ENCODE results near the gene PFN3. TPM values are rescaled to one million over a fixed set of nuclear protein-coding genes. Genes with fewer than 3 reads are reported as not detected.
A peak's percentile ranks its signal among the peaks of the same experiment; 100 is the strongest.
"Not testable (repeated sequence)": the region's sequence is repeated elsewhere in the genome, so short reads cannot be mapped to it uniquely, and the experiment has no call there.

The PFN3 gene
- total RNA-seq, 2 donors from 2014 or later: not detected

DNA sequence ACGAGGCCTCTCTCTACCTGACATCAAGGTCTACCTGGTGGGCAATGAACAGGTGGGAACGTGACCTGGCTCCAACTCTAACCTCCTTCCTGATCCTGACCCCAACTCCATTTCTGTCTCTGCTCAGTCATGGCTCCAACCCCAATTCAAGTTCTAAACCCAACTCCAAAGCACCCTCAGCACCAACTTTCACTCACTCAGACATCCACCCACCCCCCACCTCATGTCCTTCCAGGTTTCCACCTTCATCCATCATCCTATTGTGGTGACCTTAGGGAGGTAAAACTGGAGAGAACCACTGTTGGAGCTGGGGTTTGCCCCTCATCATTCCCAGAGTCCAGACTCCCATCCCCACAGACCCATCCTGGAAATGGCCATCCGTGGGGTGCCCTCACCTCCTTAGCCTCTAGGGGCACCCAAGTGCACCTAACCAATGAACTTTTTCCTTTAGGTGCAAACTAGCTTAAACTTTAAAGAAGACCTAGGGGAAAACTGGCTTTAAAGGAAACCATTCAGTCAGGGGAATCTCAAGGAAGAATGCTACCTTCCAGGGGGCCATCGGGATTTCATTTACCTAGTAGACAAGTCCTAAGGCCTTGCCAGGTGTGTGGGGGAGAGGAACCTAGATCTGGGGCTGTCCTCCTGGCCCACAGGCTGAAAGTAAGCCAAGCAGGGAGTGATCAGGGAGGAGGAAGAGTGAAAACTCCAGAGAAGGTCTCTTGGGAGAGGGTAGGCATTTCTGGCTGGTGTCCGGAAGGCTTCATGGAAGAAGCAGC, 31.4 kb downstream of the PFN3 start:
- intact Hi-C loops (cut with DNase I): no loop called here
- no peak for DNase-seq (ENCODE audit: low spot score)

DNA sequence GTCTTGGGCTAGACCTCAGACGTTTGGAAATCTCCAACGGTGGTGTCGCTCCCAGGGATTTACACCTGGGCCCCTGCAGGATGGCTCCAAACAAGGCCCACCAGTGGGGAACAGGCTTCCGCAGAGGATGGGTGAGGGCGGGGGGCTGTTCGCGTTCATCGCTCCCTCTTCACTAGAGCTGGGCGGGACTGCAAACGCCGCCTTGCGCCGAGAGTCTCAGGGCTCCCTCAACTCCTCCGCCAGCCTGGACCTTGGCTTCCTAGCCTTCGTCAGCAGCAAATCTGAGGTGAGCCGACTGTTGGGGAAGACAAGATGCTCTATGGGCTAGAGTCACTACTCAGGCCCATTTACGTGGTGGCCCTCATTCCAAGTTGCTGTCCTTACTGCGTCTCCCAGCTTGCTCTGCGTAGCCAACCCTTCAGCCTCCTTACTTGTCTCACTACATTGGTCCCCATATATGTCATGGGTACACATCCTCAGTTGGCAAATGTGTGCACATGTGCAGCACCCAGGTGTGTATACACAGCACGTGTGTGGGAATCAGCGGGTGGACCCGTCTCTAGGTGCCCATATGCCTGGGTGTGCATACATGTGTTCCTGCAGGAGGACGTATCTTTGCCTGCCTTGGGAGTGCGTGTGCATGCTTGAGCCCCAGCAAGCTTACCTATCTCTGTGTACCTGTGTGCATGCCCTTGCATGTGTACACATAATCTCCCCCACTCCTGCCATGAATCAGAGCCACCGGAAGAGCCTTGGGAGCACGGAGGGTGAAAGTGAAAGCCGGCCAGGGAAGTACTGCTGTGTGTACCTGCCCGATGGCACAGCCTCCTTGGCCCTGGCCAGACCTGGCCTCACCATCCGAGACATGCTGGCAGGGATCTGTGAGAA, 32.2 kb downstream of the PFN3 start:
- no peak for DNase-seq (ENCODE audit: low spot score)
- intact Hi-C loops (cut with DNase I): no loop called here

DNA sequence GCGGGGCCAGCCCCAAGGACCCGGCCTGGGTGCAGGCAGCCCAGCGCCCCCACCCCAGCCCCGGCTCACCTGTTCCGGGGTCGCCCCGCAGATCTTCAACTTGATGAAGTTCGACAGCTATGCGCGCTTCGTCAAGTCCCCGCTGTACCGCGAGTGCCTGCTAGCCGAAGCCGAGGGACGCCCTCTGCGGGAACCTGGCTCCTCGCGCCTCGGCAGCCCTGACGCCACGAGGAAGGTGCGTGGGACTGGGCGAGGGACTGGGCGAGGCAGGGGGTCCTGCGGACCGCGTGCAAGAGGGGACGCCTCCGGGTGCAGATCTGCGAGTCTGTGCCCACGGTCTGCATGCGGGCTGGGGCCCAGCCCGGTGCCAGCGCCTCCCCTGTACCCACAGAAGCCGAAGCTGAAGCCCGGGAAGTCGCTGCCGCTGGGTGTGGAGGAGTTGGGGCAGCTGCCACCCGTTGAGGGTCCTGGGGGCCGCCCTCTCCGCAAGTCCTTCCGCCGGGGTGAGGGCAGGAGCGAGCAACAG, 33.1 kb downstream of the PFN3 start:
- intact Hi-C loops (cut with DNase I): no loop called here
- no peak for DNase-seq (ENCODE audit: low spot score)

DNA sequence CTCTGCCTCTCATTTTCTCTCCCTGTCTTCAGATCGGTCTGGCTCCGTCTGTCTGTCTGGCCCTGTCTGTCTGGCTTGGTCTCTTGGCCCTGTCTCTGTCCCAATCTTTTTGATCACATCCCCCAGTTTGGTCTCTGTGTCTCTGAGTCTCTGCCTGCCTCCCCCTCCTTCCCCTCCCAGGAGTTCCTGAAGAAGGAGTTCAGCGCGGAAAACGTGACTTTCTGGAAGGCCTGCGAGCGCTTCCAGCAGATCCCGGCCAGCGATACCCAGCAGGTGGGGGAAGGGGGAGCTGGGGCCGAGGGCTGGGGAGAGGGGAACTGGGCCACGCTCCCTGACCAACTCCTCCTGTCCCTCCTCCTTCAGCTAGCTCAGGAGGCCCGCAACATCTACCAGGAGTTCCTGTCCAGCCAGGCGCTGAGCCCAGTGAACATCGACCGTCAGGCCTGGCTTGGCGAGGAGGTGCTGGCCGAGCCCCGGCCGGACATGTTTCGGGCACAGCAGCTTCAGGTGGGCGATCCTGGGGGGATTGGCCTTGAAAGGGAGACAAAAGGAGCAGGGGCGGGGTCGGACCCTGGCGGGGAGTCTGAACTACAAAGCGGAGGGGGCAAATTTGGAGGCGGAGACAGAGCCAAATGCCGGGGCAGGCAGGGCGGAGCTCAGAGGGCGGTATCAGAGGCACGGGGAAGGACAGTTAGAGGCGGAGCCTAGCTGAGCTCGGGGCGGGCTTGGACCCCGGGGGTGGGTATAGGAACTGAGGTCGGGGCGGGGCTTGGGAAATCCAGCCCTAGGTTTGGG, 33.7 kb downstream of the PFN3 start:
- intact Hi-C loops (cut with DNase I): no loop called here
- DNase-seq (ENCODE audit: low spot score): peak; percentile 96

DNA sequence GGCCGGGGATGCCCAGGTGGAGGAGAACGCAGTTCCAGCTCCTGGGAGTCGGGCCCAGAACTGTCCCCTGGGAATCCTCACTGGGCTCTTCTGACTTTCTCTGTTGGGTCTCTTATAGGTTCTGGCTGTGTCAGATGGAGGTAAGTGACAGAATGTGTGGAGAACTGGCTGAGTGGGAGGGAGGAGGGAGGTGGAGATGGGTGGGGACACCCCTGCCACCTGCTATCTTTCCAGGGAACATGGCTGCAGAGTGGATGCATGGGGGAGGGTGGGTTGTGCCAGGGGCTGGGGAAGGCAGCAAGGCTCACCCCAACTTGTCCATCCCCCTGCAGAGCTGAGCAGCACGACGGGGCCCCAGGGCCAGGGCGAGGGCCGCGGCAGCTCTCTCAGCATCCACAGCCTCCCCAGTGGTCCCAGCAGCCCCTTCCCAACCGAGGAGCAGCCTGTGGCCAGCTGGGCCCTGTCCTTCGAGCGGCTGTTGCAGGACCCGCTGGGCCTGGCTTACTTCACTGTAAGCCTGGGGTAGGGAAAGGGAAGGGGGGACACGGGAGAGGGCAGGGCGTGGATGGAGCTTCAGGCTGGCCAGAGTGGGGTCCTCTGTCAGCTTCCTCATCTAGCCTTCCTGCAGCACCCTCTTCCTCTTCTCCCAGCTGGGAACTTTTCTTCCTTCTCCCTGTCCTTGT, 34.5 kb downstream of the PFN3 start:
- no peak for DNase-seq (ENCODE audit: low spot score)
- intact Hi-C loops (cut with DNase I): no loop called here

DNA sequence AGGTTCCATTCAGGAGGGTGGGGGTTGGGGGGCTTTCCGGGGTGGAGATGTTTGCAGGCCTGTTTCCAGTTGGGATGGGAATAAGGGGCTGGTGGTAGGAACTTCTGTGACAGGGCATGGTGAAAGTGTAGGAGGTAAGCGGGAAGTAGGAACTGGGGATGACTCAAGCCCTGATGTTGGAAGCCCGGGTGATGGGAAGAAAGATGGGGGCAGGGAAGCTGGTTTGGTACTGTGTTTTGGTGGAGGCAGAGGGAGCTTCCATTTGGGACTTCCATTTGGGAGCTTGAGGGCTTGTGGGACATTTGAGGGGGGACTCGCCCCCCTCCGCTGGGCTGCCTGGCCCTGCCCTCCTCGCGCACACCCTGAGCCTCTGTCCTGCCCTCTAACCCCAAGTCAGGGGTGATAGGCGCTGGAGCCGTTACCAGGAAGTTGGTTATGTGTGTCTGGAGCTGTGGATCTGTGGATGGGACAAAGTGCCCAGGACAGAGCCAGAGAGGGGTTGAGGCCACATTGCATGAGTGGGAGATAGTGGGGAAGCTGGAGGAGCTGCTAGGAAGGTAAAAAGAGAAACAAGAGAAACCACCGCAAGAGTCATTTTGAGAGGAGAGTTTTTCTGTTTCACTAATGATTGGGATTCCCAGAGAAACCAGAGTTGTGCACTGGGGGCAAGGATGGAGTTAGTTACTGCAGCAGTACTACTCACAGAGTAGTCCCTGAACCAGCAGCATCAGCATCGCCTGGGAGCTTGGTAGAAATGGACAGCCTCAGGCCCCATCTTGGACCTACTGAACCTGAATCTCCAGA, 36.1 kb downstream of the PFN3 start:
- DNase-seq (ENCODE audit: low spot score): no peak
- intact Hi-C loops (cut with DNase I): no loop called here

DNA sequence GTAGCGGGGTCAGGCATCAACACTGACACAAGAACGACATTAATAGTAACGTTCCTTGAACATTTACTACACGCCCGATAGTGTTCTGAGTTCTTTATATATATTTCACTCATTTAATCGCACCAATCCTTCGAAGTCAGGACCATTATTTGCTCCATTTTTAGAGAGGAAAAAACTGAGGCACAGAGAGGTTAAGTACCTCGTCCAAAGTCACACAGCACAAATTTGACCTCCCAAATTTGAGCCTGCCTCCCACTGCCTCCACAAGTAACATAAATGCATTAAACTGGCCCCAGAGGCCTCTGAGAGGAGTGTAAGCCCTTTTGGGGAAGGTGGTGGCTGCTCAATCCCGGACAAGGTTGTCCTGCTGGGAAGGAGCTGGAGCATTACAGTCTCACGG, 36.9 kb downstream of the PFN3 start:
- no peak for DNase-seq (ENCODE audit: low spot score)
- intact Hi-C loops (cut with DNase I): no loop called here

DNA sequence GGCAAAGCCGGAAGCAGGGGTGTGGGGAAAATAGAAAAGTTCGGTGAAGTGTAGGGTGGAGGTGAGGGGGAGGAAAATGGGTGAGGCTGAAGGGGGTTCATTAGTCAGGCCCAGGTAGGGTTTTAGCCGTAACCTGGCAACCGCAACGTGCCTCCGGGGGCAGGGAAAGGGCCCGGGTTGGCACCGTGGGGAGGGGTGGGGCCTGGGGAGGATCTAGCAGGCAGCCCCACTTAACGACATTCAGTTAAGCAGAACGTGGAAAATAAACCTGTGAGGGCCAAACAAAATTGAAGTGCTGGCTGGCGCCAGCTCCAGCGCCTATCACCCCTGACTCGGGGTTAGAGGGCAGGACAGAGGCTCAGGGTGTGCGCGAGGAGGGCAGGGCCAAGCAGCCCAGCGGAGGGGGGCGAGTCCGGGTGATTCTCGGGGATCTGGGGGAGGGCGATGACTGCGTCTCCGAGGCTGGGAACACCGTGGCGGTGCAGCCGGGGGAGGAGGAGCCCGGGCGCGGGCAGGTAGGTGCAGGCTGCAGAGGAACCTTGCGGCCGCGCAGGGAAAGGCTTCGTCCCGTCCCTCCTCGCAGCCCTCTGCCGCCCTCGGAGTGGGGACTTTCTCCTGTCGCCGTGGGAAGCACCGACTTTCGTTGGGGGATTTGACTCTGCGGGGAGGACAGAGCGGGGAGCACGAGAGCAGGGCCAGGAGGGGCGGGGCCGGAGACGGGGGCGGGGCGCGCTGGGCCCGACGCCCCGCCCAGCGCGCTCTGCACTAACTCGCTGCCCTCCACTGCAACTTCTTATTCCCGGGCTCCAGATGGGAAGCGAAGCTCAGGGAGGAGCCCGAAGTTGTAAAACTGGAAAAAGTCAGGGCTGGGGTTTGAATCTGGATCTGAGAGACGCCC, 37.6 kb downstream of the PFN3 start:
- intact Hi-C loops (cut with DNase I): no loop called here
- no peak for DNase-seq (ENCODE audit: low spot score)

DNA sequence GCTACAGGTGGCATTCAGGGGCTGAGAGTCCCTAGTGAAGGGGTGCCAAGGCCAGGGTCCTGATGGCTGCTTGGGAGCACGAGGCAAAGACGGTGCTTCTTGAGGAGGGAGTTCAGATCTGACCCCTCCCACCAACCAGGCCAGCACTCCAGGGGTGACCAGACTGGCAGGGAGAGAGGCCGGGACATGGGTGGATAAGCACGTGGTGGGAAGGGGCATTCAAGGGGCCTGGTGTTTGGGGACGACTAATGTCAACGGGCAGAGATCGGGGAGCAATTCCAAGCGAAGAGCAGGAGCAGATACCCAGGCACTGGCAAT, 38.2 kb downstream of the PFN3 start:
- intact Hi-C loops (cut with DNase I): no loop called here
- DNase-seq (ENCODE audit: low spot score): no peak

DNA sequence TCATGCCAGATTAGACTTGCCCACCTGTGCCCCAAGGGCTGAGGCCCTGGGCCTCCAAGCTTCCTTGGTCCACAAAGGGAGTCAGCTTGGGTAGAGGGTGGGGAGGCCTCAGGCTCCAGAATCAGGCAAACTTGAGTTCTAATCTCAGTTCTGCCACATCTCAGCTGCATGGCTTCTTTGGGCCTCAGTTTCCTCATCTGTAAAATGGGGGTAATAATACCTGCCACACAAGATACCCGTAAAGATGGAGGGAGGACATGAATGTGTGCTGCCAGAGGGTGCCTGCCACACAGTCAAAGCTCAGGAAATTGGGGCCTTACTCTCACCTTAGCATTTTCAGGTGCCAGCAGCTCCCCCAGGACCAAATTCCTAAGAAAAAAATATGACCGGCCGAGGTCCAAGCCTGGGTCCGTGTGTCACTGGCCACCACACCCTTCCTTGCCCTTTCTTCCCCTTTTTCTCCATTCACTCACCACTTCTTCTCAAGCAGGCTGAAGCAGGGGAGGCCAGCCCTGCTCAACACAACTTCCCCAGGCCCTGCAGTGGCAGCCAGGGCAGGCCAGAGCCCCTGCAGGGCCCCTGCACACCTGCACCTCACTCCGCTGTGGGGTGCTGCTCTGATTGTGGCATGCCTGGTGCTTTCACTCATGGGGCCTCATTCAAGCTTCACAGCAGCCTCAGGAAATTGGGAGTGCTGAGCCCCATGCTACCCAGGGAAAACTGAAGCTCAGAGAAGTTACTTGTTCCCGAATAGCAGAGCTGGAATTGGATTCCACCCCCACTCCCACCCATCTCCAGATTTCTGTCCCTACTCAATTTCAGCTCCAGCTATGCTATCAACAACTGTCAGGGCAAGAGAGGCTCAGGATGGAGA, 38.8 kb downstream of the PFN3 start:
- intact Hi-C loops (cut with DNase I): no loop called here

DNA sequence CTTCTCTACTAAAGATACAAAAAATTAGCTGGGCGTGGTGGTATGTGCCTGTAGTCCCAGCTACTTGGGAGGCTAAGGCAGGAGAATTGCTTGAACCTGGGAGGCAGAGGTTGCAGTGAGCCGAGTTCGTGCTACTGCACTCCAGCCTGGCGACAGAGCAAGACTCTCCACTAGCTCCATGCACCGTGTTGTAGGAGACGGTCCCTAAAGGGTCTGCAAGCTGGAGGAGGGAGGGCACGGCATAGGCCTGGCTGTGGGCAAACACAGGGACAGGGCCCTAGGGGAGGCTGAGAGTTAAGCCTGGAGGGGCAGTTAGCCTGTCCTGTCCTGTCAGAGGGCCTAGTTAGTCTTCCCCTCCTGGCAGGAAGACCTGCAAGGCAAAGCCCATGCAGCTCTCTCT, 39.7 kb downstream of the PFN3 start:
- DNase-seq (ENCODE audit: low spot score); intact Hi-C loops (cut with DNase I): not testable (repeated sequence)

More for the DNA sequence above, 38.8 kb downstream of the PFN3 start:
- no peak for DNase-seq (ENCODE audit: low spot score)

DNA sequence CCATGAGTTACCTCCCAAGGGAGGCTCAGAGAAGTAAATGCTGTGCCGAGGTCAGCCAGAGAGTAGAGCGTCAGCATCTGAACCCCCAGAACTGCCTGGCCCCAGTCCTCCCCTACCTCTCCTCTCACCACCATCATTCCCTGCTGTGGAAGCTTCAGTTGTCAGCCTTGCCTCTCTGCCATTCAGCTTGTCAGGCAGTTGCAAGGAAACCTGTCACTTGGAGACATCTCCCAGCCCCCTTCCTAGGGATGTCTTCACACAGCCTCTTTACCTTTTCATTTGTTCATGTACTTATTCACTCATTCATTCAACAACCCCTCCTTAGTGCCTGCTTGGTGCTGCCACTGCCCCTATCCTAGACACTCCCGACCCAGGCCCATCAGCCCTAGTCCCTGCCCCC, 40.6 kb downstream of the PFN3 start:
- DNase-seq (ENCODE audit: low spot score): no peak
- intact Hi-C loops (cut with DNase I): no loop called here

DNA sequence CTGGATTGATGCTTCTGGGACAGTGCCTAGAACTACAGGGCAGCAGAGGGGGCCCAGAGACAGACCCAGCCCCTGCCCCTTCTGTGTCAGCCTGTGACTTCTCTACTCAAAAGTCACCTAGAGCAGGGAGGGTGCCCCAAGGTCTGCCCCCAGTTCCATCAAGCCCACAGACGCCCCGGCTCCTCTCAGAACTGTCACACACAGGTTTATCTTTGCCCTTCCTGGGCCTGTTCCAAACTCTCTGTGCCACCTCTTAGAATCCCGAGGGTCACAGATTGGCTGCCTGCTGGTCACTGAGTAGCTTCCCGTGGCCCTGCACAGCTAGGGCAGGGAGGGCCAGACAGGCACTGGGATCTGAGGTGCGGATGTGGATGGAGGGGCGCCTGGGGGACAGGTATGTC, 41.0 kb downstream of the PFN3 start:
- peak; percentile 66 for DNase-seq (ENCODE audit: low spot score)
- intact Hi-C loops (cut with DNase I): no loop called here

DNA sequence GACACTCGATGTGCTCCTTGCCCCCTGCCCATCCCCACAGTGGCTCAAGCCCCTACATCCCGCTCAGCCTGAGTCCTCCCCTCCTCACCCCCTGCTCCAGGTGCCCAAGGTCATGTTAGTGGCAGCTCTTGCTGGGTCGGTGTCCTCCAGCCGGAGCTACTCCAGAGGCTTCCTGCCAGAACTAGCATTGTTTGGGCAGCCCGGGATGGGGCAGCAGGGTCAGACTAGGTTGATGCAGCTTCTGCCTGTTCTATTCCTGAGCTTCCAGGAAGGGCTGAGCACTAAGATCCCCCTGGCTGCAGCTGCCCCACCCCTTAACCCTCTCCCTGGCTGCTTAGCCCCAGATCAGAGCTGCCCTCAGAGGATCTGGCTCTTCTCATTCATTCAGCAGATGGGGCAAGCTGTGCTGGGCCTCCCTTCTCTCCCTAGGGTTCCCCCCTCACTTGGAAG, 42.1 kb downstream of the PFN3 start:
- DNase-seq (ENCODE audit: low spot score): peak; percentile 31
- intact Hi-C loops (cut with DNase I): no loop called here

DNA sequence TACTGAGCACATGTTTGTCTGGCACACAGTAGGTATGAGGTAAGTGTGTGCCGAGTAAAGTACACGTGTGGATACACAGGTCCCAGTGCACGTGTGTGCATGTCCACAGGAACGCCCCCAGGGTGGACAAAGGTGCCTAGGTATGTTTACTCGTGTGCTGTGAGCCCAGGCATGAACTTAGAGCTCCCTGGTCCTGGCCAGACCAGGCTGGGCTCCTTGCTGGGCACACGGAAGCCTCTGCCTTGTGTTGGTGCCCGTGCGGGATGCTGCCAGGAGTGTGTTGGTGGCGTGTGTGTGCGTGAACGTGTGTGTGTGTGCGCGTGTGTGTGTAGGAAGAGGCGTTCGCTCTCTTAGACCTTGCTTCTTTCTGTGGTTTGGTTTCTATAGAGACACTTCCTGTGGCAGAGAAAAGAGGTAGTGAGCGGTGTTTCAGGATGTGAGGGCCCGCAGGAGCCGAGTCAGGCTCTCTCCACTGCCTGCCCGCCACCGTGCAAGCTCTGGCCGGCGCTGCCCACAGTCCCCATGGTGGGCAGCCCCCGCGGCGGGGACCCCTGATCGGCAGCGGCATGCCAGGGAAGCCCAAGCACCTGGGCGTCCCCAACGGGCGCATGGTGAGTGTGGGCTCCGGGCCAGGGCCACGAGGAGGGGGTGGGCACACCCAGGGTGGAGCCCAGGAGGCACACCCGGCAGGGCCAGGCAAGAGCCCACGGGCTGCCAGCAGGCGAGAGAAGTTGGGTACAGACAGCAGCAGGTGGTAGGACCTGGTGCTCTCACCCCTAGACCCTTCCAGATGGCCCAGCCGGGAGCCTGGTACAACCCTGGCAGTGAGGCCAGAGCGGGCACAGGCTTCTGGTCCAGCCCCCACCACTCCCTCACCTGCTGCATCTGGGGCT, 42.8 kb downstream of the PFN3 start, which contains the start of gene RGS14:
Gene RGS14 (plus strand): TSS at position 466 of the 893 bp plus-strand sequence. CDS start 101 bp downstream, at position 567.
- peak; percentile 86 for DNase-seq (ENCODE audit: low spot score)
- intact Hi-C loops (cut with DNase I): no loop called here
